Transverse colon (tissue), 4 donors: ENCODE results near the gene OR2K2. TPM values are rescaled to one million over a fixed set of nuclear protein-coding genes. Genes with fewer than 3 reads are reported as not detected.
"Not testable (repeated sequence)": the region's sequence is repeated elsewhere in the genome, so short reads cannot be mapped to it uniquely, and the experiment has no call there.

Source experiments
- DNase-seq: peaks from one replicate; pipeline ENCODE4 v3.0.0-alpha.2; 2019
- H3K27ac ChIP-seq, 4 donors: fragments of 200-600 bp; sonication (generic); 2 replicates each; pipeline ENCODE4 v1.5.1; 2016 to 2018; ENCODE audit warnings: inconsistent platforms in 4 of 4
- H3K27me3 ChIP-seq: fragments of 200-600 bp; sonication (generic); 2 replicates; pipeline ENCODE4 v1.5.1; 2017; ENCODE audit warnings: inconsistent platforms
- H3K36me3 ChIP-seq, 4 donors: fragments of 200-600 bp; sonication (generic); 2 replicates each; pipeline ENCODE4 v1.5.1; 2017 to 2019; ENCODE audit warnings: inconsistent platforms in 4 of 4
- H3K4me1 ChIP-seq, 4 donors: fragments of 200-600 bp; sonication (generic); 2 replicates each; pipeline ENCODE4 v1.5.1; 2017 to 2020; ENCODE audit warnings: inconsistent platforms in 4 of 4
- H3K4me3 ChIP-seq, 4 donors: fragments of 200-600 bp; sonication (generic); 1 replicate in 1 of 4; 2 replicates in 3 of 4; pipeline versions ENCODE4 v1.5.1 to v1.6.1; 2017 to 2019; ENCODE audit warnings: inconsistent platforms in 4 of 4
- H3K9me3 ChIP-seq, 2 donors: fragments of 200-600 bp; sonication (generic); 2 replicates each; pipeline ENCODE4 v1.5.1; 2017 to 2019; ENCODE audit warnings: inconsistent platforms in 2 of 2
- CTCF ChIP-seq, 5 experiments: fragments of 200-600 bp in 3 of 5; fragments of 450-650 bp in 2 of 5; sonication (generic) in 3 of 5; IDR thresholded peaks; 1 replicate in 2 of 5; 2 replicates in 3 of 5; pipeline ENCODE4 v1.5.1; 2016 to 2017; ENCODE audit warnings: antibody characterized with exemption in 5 of 5, inconsistent platforms in 3 of 5, mild to moderate bottlenecking in 2 of 5, moderate library complexity in 1 of 5
- EP300 ChIP-seq: sonication (generic); formaldehyde crosslinking; IDR thresholded peaks from one replicate; pipeline ENCODE4 v1.6.1; 2017; ENCODE audit warnings: antibody characterized with exemption, low read depth
- POLR2A ChIP-seq: fragments of 450-650 bp; IDR thresholded peaks from one replicate; pipeline ENCODE4 v1.6.1; 2016; ENCODE audit warnings: antibody characterized with exemption, mild to moderate bottlenecking, moderate library complexity
- POLR2AphosphoS5 ChIP-seq, 3 donors: sonication (generic); formaldehyde crosslinking; IDR thresholded peaks; one replicate each; pipeline ENCODE4 v1.6.1; 2016; ENCODE audit warnings: antibody characterized with exemption in 3 of 3
- WGBS, 2 donors: methylation state at CpG; one replicate each; pipeline ENCODE4 v1.1.5; 2018; ENCODE audit warnings: low coverage in 1 of 2; 5-methylcytosine and 5-hydroxymethylcytosine counted together
- in situ Hi-C, 4 donors: fragments of 200-750 bp; cut with MboI; loops; one replicate each; pipeline versions ENCODE4 v1.15.0 to v1.15.1; 2017; ENCODE audit warnings: low sequenced_read_pairs in 3 of 4, low pct_ligation_motif_present in 1 of 4, low pct_unique_long_range_greater_than_20kb in 1 of 4
- intact Hi-C: fragments of 100-400 bp; cut with DNase I; formaldehyde crosslinking; loops from one replicate; pipeline ENCODE4 v1.15.1; 2023; ENCODE audit warnings: low total_unique reads
- total RNA-seq, 4 donors: library from RNA; depleted of rRNA; stranded (reverse); fragments of >200 nt; gene quantifications; one replicate each; pipeline ENCODE4 v1.1.0, GENCODE V29; 2016

The OR2K2 gene
- total RNA-seq, 4 donors from 2014 or later: not detected

GRCh38 chr9:111352545-111352944 lies 22.5 kb upstream of the OR2K2 start:
- TF ChIP-seq POLR2A (no peak), POLR2AphosphoS5 (IDR thresholded peaks at IDR 0.05) (no peak), CTCF (IDR thresholded peaks at IDR 0.05) (no peak), EP300 (no peak)
- intact Hi-C loops (no loop called here), in situ Hi-C loops (no loop called here)
- WGBS, 2 donors: 24 to 44% methylated on average over 2 of the region's 2 CpGs
- Histone ChIP-seq H3K4me1 (peaks cover 0 to 21% (median 0%) of the 10 kb centered on the region in 4 donors), H3K27me3 (no peaks in the 10 kb centered on the region), H3K36me3 (no peaks in the 10 kb centered on the region), H3K27ac (no peak overlapping the region), H3K4me3 (no peak overlapping the region), H3K9me3 (no peaks in the 10 kb centered on the region)
- DNase-seq: no peak

- intact Hi-C loops (no loop called here), in situ Hi-C loops (no loop called here)
- Histone ChIP-seq H3K27me3 (no peaks in the 10 kb centered on the region), H3K4me3 (no peak overlapping the region), H3K4me1 (peaks cover 0 to 14% (median 0%) of the 10 kb centered on the region in 4 donors), H3K36me3 (no peaks in the 10 kb centered on the region), H3K9me3 (no peaks in the 10 kb centered on the region), H3K27ac (no peak overlapping the region)
- TF ChIP-seq POLR2AphosphoS5 (IDR thresholded peaks at IDR 0.05) (no peak), CTCF (IDR thresholded peaks at IDR 0.05) (no peak), POLR2A (no peak), EP300 (no peak)
- no peak for DNase-seq
Measured at GRCh38 chr9:111350556-111350955, 20.5 kb upstream of the OR2K2 start.

DNA sequence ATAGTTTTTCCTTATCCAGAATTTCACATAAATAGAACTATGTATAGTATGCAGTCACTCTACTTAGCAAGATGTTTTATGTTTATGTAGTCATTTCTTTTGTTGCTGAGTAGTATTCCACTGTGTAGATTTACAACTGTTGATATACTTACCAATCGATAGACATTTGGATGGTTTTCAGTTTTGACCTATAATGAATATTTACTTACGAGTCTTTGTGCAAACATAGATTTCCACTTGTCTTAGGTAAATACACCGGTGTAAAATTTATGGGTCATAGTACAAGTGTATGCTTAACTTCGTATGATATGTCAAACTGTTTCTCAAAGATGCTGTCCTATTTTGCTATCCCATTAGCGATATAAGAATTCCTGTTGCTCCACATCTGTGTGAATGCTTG lies 19.7 kb upstream of the OR2K2 start:
- Histone ChIP-seq H3K4me1 (peaks cover 0 to 14% (median 0%) of the 10 kb centered on the region in 4 donors), H3K27ac (peak overlapping the region; percentile 27 to 58 (median 42)), H3K36me3 (no peaks in the 10 kb centered on the region), H3K27me3 (no peaks in the 10 kb centered on the region), H3K9me3 (no peaks in the 10 kb centered on the region), H3K4me3 (no peak overlapping the region)
- TF ChIP-seq POLR2A (no peak), CTCF (IDR thresholded peaks at IDR 0.05) (no peak), EP300 (no peak), POLR2AphosphoS5 (IDR thresholded peaks at IDR 0.05) (peak in 2 of 3 donors; percentile 7 to 18)
- intact Hi-C loops (no loop called here), in situ Hi-C loops (no loop called here)
- DNase-seq: no peak
- 33 to 34% methylated on average over 5 of the region's 5 CpGs for WGBS, 2 donors

DNA sequence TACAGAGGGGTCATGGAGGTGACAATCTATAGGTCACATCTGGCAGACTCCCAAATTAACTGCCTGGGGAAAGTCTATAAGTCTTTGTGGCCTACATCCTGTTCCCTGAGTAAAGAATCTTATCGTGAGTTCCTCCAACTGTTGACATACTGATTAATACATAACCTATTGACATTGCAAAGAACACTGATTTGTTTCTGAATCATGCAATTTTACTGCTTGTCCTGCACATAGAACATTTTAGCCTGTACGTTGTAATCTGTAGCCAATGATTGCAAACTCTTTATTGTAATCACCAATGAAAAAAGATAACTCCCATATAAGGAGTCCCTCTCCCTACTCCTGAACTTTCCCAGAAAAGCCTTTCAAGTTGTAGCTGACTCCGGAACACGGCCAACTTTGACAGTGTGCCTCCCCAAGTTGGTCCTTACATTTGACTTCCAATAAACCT lies 18.8 kb upstream of the OR2K2 start:
- H3K27me3 ChIP-seq: no peaks in the 10 kb centered on the region
- WGBS, 2 donors: 30 to 39% methylated on average over 4 of the region's 4 CpGs
- H3K36me3 ChIP-seq: no peaks in the 10 kb centered on the region
- intact Hi-C loops (no loop called here), in situ Hi-C loops (no loop called here)
- no peak overlapping the region for H3K4me3 ChIP-seq
- H3K4me1 ChIP-seq: peaks cover 0 to 14% (median 0%) of the 10 kb centered on the region in 4 donors
- TF ChIP-seq EP300 (peak; percentile 8), POLR2AphosphoS5 (IDR thresholded peaks at IDR 0.05) (peak; percentile 17 to 64 (median 50)), CTCF (IDR thresholded peaks at IDR 0.05) (no peak)
- DNase-seq: peak; percentile 44
- peak overlapping the region in 3 of 4 donors; percentile 30 to 58 (median 54) for H3K27ac ChIP-seq
- no peaks in the 10 kb centered on the region for H3K9me3 ChIP-seq

DNA sequence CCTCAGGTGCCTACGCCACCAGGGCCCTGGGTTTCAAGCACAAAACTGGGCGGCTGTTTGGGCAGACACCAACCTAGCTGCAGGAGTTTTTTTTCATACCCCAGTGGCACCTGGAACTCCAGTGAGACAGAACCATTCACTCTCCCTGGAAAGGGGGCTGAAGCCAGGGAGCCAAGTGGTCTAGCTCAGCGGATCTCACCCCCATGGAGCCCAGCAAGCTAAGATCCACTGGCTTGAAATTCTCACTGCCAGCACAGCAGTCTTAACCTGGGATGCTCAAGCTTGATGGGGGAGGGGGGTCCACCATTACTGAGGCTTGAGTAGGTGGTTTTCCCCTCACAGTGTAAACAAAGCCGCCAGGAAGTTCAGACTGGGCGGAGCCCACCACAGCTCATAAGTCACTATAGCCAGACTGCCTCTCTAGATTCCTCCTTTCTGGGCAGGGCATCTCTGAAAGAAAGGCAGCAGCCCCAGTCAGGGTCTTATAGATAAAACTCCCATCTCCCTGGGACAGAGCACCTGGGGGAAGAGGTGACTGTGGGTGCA lies 4.4 kb upstream of the OR2K2 start:
- intact Hi-C loops, DNase-seq, H3K4me1 ChIP-seq, in situ Hi-C loops, H3K4me3 ChIP-seq, H3K9me3 ChIP-seq, H3K27ac ChIP-seq, H3K36me3 ChIP-seq, H3K27me3 ChIP-seq: not testable (repeated sequence)
- 76% methylated on average over 5 of the region's 5 CpGs; no CpG with 5 or more reads in 1 of the 2 donors for WGBS, 2 donors
